HepG2 (cell line): ENCODE measurements around the gene TCF12. TPM values are rescaled to one million over a fixed set of nuclear protein-coding genes. Genes with fewer than 3 reads are reported as not detected.

Experiments
- ATAC-seq: fragments of 200-7000 bp; cut with Tn5 transposase; 3 replicates; pipeline ENCODE4 v1.9.1; 2020; ENCODE audit warnings: mild to moderate bottlenecking, moderate library complexity
- BruUV-seq: library from RNA; stranded (reverse); fragments of 400-500 nt; replicated peaks from 2 replicates; lab custom pipeline; 2021; lab: Mats Ljungman, UMichigan
- CTCF ChIA-PET: fragments of 300-600 bp; formaldehyde crosslinking; extraction: SDS; loops from one replicate; lab custom pipeline; 2021; ENCODE audit warnings: low total read pairs, inconsistent platforms, low intra/inter-chr PET ratio; lab: Yijun Ruan, JAX
- POLR2A ChIA-PET: fragments of 350-600 bp; sonication (Branson Sonifier 250); formaldehyde crosslinking; loops from one replicate; lab custom pipeline; 2020; ENCODE audit warnings: antibody characterized with exemption, inconsistent platforms; lab: Yijun Ruan, JAX
- DNase-seq: peaks from one replicate; pipeline ENCODE4 v3.0.0-alpha.2; 2015; ENCODE audit warnings: low spot score
- FAIRE-seq: peaks from 3 replicates; lab custom pipeline; 2011; peaks lifted over from hg19 to GRCh38; lab: Jason Lieb, UNC
- H2AFZ ChIP-seq: one replicate; pipeline ENCODE4 v1.6.1; 2011; ENCODE audit warnings: low read length, inconsistent platforms
- H3K27ac ChIP-seq: fragments of 300-600 bp; 3 replicates; pipeline ENCODE4 v1.8.0; 2011; ENCODE audit warnings: mixed run types, mild to moderate bottlenecking, mixed read lengths, low read length, inconsistent platforms; ENCODE audit not compliant: insufficient read depth; ENCODE audit errors: extremely low read length
- H3K27me3 ChIP-seq, 2 experiments: fragments of 200-600 bp in 1 of 2; 2 replicates in 1 of 2; 3 replicates in 1 of 2; pipeline versions ENCODE4 v1.6.0 to v1.8.0; 2011; ENCODE audit warnings: low read length in 2 of 2, mild to moderate bottlenecking in 2 of 2, moderate library complexity in 2 of 2, inconsistent platforms in 1 of 2; ENCODE audit not compliant: insufficient read depth in 2 of 2, control insufficient read depth in 1 of 2
- H3K36me3 ChIP-seq, 2 experiments: fragments of 200-600 bp in 1 of 2; replicated peaks in 1 of 2; 2 replicates in 1 of 2; 3 replicates in 1 of 2; pipeline versions ENCODE4 v1.5.1 to v1.8.0; 2011; ENCODE audit warnings: low read length in 2 of 2, inconsistent platforms in 1 of 2; ENCODE audit not compliant: insufficient read depth in 2 of 2, control insufficient read depth in 1 of 2
- H3K4me1 ChIP-seq: 2 replicates; pipeline ENCODE4 v1.5.1; 2012; ENCODE audit warnings: low read length, inconsistent platforms; ENCODE audit not compliant: insufficient read depth
- H3K4me2 ChIP-seq: 2 replicates; pipeline ENCODE4 v1.6.0; 2011; ENCODE audit warnings: low read depth, low read length, inconsistent platforms
- H3K4me3 ChIP-seq, 3 experiments: fragments of 200-600 bp in 1 of 3; sonication (generic), shearing (Covaris generic) in 1 of 3; replicated peaks in 1 of 3; 2 replicates each; pipeline ENCODE4 v1.5.1; 2011 to 2016; ENCODE audit warnings: low read length in 3 of 3, inconsistent platforms in 2 of 3, low read depth in 2 of 3, mild to moderate bottlenecking in 2 of 3, control low read depth in 1 of 3, mixed read lengths in 1 of 3; ENCODE audit not compliant: insufficient read depth in 1 of 3
- H3K79me2 ChIP-seq: one replicate; pipeline ENCODE4 v1.6.1; 2011; ENCODE audit warnings: low read length, inconsistent platforms; ENCODE audit not compliant: insufficient read depth
- H3K9ac ChIP-seq: 2 replicates; pipeline ENCODE4 v1.6.0; 2011; ENCODE audit warnings: mild to moderate bottlenecking, low read depth, low read length, inconsistent platforms; ENCODE audit not compliant: insufficient read depth
- H3K9me3 ChIP-seq: 2 replicates; pipeline ENCODE4 v1.5.1; 2012; ENCODE audit warnings: mild to moderate bottlenecking, low read length
- H4K20me1 ChIP-seq: 2 replicates; pipeline ENCODE4 v1.6.0; 2011; ENCODE audit warnings: inconsistent platforms, mild to moderate bottlenecking, low read length, moderate library complexity; ENCODE audit not compliant: insufficient read depth
- BHLHE40 ChIP-seq: IDR thresholded peaks from 2 replicates; pipeline ENCODE4 v1.6.1; 2011; ENCODE audit warnings: low read length, improper control_type of control experiment
- EHMT2 ChIP-seq: fragments of 200-600 bp; sonication (generic); IDR thresholded peaks from 2 replicates; pipeline ENCODE4 v1.7.0; 2017; ENCODE audit warnings: antibody characterized with exemption, low read depth, low read length, borderline replicate concordance
- FOXM1 ChIP-seq: sonication (generic); formaldehyde crosslinking; IDR thresholded peaks from 2 replicates; pipeline ENCODE4 v1.5.0; 2020; ENCODE audit warnings: missing genetic modification reagents
- HDAC1 ChIP-seq: sonication (generic); formaldehyde crosslinking; IDR thresholded peaks from 2 replicates; pipeline ENCODE4 v1.5.1; 2020; ENCODE audit warnings: mild to moderate bottlenecking, missing genetic modification reagents
- JUN ChIP-seq: sonication (generic); formaldehyde crosslinking; IDR thresholded peaks from 2 replicates; pipeline ENCODE4 v1.4.0; 2020; ENCODE audit warnings: mild to moderate bottlenecking, missing genetic modification reagents
- MLLT10 ChIP-seq: sonication (generic); formaldehyde crosslinking; IDR thresholded peaks from 2 replicates; pipeline ENCODE4 v1.4.0; 2020; ENCODE audit warnings: missing genetic modification reagents
- TBX3 ChIP-seq: fragments of 450-650 bp; IDR thresholded peaks from 2 replicates; pipeline ENCODE4 v1.6.1; 2017; ENCODE audit warnings: antibody characterized with exemption, mild to moderate bottlenecking, inconsistent platforms, borderline replicate concordance
- ZNF3 ChIP-seq: IDR thresholded peaks from 2 replicates; pipeline ENCODE4 v1.7.0; 2017; ENCODE audit warnings: inconsistent platforms
- WGBS: methylation state at CpG from one replicate; pipeline ENCODE4 v1.1.6; 2017; ENCODE audit warnings: low lambda C conversion rate; 5-methylcytosine and 5-hydroxymethylcytosine counted together
- in situ Hi-C: cut with HindIII; loops from 2 replicates; pipeline ENCODE4 v1.10.0; 2017; ENCODE audit warnings: low pct_unique_long_range_greater_than_20kb; ENCODE audit not compliant: extremely low pct_ligation_motif_present
- intact Hi-C: fragments of 100-400 bp; cut with micrococcal nuclease; formaldehyde crosslinking; loops from one replicate; pipeline ENCODE4 v1.10.0; 2022; ENCODE audit not compliant: unreplicated experiment
- polyA plus RNA-seq, 8 experiments: library from polyadenylated mRNA; depleted of rRNA in 3 of 8; stranded (reverse) in 7 of 8; unstranded in 1 of 8; fragments of >200 nt; fragmentation: Illumina TruSeq in 4 of 8; extraction: Trizol in 4 of 8; gene quantifications; 2 replicates each; pipeline versions ENCODE4 v1.2.1 to v1.2.3, GENCODE V29; 2011 to 2016; ENCODE audit warnings: low read depth in 4 of 8, missing spikeins in 1 of 8, mixed read lengths in 1 of 8; ENCODE audit not compliant: insufficient read depth in 1 of 8
- total RNA-seq, 5 experiments: library from RNA; depleted of rRNA; stranded (reverse); fragments of >200 nt; fragmentation: Illumina TruSeq; extraction: Trizol; gene quantifications; 2 replicates each; pipeline ENCODE4 v1.2.3, GENCODE V29; 2016; ENCODE audit warnings: low read depth in 1 of 5
- TF ChIP-seq, protein P1 (sequence below): sonication (generic); formaldehyde crosslinking; IDR thresholded peaks from 2 replicates; pipeline ENCODE4 v1.5.0; 2020; ENCODE audit warnings: mild to moderate bottlenecking, missing genetic modification reagents
- TF ChIP-seq, protein P2 (sequence below): sonication (generic); formaldehyde crosslinking; IDR thresholded peaks from 2 replicates; pipeline ENCODE4 v1.4.0; 2020; ENCODE audit warnings: mild to moderate bottlenecking, missing genetic modification reagents, borderline replicate concordance
- TF ChIP-seq, protein P3 (sequence below): sonication (generic); formaldehyde crosslinking; IDR thresholded peaks from 2 replicates; pipeline ENCODE4 v1.4.0; 2020; ENCODE audit warnings: mild to moderate bottlenecking, missing genetic modification reagents

TCF12 gene
- total and polyA plus RNA-seq, 2 of the 13 experiments (the other 11 are each of a cell fraction or from before 2014, with no cell fraction given): 48.6 to 51.1 TPM

DNA sequence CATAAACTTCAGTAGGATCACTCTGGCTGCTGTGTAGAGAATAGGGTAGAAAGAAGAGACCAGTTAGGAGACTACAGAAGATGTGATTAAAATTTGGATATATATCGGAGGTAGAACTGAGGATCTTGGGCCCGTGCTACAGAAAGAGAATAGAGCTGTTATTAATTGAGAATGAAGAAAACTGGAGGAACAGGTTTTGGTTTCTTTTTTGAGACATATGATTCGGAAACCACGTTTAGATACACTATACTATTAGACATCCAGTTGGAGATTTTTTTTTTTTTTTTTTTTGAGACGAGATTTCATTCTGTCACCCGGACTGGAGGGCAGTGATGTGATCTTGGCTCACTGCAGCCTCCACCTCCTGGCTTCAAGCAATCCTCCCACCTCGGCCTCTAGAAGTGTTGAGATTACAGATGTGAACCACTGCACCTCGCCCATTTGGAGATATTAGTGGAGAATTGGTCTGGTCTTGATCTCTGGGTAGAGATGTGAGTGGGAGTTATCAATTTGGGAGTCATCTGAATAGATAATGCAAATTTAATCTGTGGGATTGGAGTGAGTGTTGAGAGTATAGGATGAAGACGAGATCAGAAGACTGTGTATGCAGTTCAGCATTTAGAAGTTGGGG lies 50.9 kb downstream of the TCF12 start:
- ChIA-PET POLR2A (no interaction called here), CTCF (no interaction called here)
- WGBS: 80% methylated on average over 9 of the region's 9 CpGs
- Histone ChIP-seq H3K79me2 (peaks cover 90% of the 10 kb centered on the region), H3K4me2 (no peak overlapping the region), H3K9me3 (no peaks in the 10 kb centered on the region), H3K27ac (peak overlapping the region; percentile 50), H4K20me1 (peaks cover 4% of the 10 kb centered on the region; the same call in 1 of the 2 replicates), H3K9ac (no peak overlapping the region), H3K27me3 (no peaks in the 10 kb centered on the region), H3K4me1 (peaks cover 86% of the 10 kb centered on the region), H3K36me3 (no peaks in the 10 kb centered on the region), H3K4me3 (no peak overlapping the region), H2AFZ (no peak overlapping the region)
- FAIRE-seq (no peak), DNase-seq (no peak), ATAC-seq (no peak; the same call in 2 of the 3 replicates)
- intact Hi-C loops (no loop called here), in situ Hi-C loops (no loop called here)
- BruUV-seq: no TSS peak
- TF ChIP-seq EHMT2: no peak
- TF ChIP-seq, protein P1, sequence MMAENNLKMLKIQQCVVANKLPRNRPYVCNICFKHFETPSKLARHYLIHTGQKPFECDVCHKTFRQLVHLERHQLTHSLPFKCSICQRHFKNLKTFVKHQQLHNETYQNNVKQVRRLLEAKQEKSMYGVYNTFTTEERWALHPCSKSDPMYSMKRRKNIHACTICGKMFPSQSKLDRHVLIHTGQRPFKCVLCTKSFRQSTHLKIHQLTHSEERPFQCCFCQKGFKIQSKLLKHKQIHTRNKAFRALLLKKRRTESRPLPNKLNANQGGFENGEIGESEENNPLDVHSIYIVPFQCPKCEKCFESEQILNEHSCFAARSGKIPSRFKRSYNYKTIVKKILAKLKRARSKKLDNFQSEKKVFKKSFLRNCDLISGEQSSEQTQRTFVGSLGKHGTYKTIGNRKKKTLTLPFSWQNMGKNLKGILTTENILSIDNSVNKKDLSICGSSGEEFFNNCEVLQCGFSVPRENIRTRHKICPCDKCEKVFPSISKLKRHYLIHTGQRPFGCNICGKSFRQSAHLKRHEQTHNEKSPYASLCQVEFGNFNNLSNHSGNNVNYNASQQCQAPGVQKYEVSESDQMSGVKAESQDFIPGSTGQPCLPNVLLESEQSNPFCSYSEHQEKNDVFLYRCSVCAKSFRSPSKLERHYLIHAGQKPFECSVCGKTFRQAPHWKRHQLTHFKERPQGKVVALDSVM (CRISPR knock-in tag): peak; percentile 72; the same call in 1 of the 2 replicates

DNA sequence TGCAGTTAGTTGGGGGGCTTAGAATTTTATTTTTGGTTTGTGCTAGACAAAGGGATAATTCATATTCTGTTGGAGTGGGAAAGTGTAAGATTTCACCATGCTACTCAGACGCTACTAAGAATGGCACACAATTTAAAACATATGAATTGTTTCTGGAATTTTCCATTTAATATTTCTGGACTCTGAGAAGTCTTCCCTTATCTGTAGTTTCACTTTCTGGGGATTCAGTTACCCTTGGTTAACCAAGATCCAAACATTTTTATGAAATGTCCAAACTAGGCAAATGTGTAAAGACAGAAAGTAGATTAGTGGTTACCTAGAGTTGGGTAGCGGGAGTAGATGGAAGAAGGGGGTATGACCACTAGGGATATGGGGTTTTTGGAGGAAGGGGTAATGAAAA lies 53.1 kb downstream of the TCF12 start:
- Histone ChIP-seq H3K36me3 (no peaks in the 10 kb centered on the region), H2AFZ (no peak overlapping the region), H3K27me3 (no peaks in the 10 kb centered on the region), H3K4me1 (peaks cover 78% of the 10 kb centered on the region), H3K4me3 (no peak overlapping the region), H3K27ac (no peak overlapping the region), H3K4me2 (no peak overlapping the region), H3K9ac (no peak overlapping the region), H3K9me3 (no peaks in the 10 kb centered on the region), H4K20me1 (peaks cover 4% of the 10 kb centered on the region; the same call in 1 of the 2 replicates), H3K79me2 (peaks cover 87% of the 10 kb centered on the region)
- 96% methylated on average over 2 of the region's 2 CpGs for WGBS
- ATAC-seq (no peak), FAIRE-seq (no peak), DNase-seq (no peak)
- intact Hi-C loops (no loop called here), in situ Hi-C loops (no loop called here)
- ChIA-PET CTCF (no interaction called here), POLR2A (no interaction called here)
- no TSS peak for BruUV-seq
- no peak for TF ChIP-seq BHLHE40
- no peak for TF ChIP-seq MLLT10 (CRISPR knock-in tag)
- TF ChIP-seq HDAC1 (CRISPR knock-in tag): no peak
- TF ChIP-seq ZNF3 (CRISPR knock-in tag): no peak
- TF ChIP-seq FOXM1 (CRISPR knock-in tag): no peak
- TF ChIP-seq, protein P2, sequence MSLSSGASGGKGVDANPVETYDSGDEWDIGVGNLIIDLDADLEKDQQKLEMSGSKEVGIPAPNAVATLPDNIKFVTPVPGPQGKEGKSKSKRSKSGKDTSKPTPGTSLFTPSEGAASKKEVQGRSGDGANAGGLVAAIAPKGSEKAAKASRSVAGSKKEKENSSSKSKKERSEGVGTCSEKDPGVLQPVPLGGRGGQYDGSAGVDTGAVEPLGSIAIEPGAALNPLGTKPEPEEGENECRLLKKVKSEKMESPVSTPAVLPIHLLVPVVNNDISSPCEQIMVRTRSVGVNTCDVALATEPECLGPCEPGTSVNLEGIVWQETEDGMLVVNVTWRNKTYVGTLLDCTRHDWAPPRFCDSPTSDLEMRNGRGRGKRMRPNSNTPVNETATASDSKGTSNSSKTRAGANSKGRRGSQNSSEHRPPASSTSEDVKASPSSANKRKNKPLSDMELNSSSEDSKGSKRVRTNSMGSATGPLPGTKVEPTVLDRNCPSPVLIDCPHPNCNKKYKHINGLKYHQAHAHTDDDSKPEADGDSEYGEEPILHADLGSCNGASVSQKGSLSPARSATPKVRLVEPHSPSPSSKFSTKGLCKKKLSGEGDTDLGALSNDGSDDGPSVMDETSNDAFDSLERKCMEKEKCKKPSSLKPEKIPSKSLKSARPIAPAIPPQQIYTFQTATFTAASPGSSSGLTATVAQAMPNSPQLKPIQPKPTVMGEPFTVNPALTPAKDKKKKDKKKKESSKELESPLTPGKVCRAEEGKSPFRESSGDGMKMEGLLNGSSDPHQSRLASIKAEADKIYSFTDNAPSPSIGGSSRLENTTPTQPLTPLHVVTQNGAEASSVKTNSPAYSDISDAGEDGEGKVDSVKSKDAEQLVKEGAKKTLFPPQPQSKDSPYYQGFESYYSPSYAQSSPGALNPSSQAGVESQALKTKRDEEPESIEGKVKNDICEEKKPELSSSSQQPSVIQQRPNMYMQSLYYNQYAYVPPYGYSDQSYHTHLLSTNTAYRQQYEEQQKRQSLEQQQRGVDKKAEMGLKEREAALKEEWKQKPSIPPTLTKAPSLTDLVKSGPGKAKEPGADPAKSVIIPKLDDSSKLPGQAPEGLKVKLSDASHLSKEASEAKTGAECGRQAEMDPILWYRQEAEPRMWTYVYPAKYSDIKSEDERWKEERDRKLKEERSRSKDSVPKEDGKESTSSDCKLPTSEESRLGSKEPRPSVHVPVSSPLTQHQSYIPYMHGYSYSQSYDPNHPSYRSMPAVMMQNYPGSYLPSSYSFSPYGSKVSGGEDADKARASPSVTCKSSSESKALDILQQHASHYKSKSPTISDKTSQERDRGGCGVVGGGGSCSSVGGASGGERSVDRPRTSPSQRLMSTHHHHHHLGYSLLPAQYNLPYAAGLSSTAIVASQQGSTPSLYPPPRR (CRISPR knock-in tag): no peak
- TF ChIP-seq, protein P3, sequence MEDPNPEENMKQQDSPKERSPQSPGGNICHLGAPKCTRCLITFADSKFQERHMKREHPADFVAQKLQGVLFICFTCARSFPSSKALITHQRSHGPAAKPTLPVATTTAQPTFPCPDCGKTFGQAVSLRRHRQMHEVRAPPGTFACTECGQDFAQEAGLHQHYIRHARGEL (CRISPR knock-in tag): no peak
- no peak for TF ChIP-seq TBX3
- no peak for TF ChIP-seq JUN (CRISPR knock-in tag)
